ENCODE results near the gene SYNM.

The SYNM gene

DNA sequence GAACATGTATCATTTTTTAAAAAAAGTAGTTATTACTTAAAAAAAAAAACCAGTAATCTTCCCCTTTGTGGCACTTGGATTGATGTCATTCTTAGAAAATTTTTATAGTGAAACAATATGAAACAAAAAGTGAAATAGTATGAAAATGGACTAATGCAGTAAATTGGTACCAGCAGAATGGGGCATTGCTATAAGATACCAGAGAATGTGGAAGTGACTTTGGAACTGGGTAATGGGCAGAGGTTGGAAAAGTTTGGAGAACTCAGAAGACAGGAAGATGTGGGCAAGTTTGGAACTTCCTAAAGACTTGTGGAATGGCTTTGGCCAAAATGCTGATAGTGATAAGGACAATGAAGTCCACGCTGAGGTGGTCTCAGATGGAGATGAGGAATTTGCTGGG is 77.9 kb downstream of the SYNM start:
- DNase-seq (ENCODE audit: low read depth): no peak
- TF ChIP-seq, protein P1, sequence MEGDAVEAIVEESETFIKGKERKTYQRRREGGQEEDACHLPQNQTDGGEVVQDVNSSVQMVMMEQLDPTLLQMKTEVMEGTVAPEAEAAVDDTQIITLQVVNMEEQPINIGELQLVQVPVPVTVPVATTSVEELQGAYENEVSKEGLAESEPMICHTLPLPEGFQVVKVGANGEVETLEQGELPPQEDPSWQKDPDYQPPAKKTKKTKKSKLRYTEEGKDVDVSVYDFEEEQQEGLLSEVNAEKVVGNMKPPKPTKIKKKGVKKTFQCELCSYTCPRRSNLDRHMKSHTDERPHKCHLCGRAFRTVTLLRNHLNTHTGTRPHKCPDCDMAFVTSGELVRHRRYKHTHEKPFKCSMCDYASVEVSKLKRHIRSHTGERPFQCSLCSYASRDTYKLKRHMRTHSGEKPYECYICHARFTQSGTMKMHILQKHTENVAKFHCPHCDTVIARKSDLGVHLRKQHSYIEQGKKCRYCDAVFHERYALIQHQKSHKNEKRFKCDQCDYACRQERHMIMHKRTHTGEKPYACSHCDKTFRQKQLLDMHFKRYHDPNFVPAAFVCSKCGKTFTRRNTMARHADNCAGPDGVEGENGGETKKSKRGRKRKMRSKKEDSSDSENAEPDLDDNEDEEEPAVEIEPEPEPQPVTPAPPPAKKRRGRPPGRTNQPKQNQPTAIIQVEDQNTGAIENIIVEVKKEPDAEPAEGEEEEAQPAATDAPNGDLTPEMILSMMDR (IDR thresholded peaks at IDR 0.05; ENCODE audit: control insufficient read depth, insufficient read depth, low read depth, low read length, missing control alignments): no peak
- no peak overlapping the region for H3K4me3 ChIP-seq (ENCODE audit: control insufficient read depth, low read depth, low read length)
